PC-3 (cell line): Measurements from ENCODE around the gene AUTS2.

Experiments used
- CTCF ChIP-seq: fragments of 300-600 bp; sonication (generic); conservative IDR thresholded peaks from 2 replicates; pipeline ENCODE4 v1.5.1; 2017; ENCODE audit warnings: antibody characterized with exemption, low read depth, mild to moderate bottlenecking, low read length
- EZH2 ChIP-seq: fragments of 300-600 bp; sonication (generic); IDR thresholded peaks from one replicate; pipeline ENCODE4 v1.6.1; 2017; ENCODE audit warnings: antibody characterized with exemption, mild to moderate bottlenecking, low read length; ENCODE audit not compliant: unreplicated experiment

GRCh38 chr7:70649323-70649722 lies 1051.0 kb downstream of the AUTS2 start:
- no peak for TF ChIP-seq CTCF
- TF ChIP-seq EZH2 = no peak
